ENCODE results near the gene MBD4. TPM values are rescaled to one million over a fixed set of nuclear protein-coding genes. Genes with fewer than 3 reads are reported as not detected.

The MBD4 gene
- total RNA-seq, 1 experiment from 2014 or later, result 35.8 TPM

DNA sequence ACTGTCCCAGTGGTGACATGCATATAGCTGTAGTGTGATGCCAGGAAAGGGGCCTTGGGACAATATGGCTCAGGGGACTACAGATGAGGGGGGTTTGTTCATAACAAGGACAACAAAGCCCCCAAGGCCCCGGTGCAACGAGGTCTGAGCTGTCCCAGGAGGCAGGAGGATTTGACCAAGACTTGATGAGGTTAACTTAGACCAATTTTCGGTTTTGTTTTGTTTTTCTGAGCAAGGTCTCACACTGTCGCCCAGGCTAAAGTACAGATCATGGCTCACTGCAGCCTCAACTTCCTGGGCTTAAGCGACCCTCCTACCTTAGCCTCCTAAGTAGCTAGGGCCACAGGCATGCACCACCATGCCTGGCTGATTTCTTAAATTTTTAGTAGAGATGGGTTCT lies 35.1 kb downstream of the MBD4 start:
- H3K27ac Mint-ChIP-seq (ENCODE audit: low read depth, unreplicated experiment), result no peak overlapping the region
- no TSS peak for BruUV-seq (replicated peaks)
- H3K27me3 Mint-ChIP-seq (ENCODE audit: insufficient read depth, unreplicated experiment), result no peaks in the 10 kb centered on the region
- CTCF ChIA-PET, result interaction anchor here (0.7 kb wide), 1 partner anchor 19 kb away, joined by 4 read pairs; no protein-coding TSS in a partner anchor
- no peaks in the 10 kb centered on the region for H3K9me3 Mint-ChIP-seq (ENCODE audit: unreplicated experiment)
- H3K4me1 Mint-ChIP-seq (ENCODE audit: insufficient read depth, unreplicated experiment), result no peaks in the 10 kb centered on the region
- no peaks in the 10 kb centered on the region for H3K36me3 Mint-ChIP-seq (ENCODE audit: insufficient read depth, unreplicated experiment)
- POLR2A ChIA-PET, result no interaction called here
- no peak overlapping the region for H3K4me3 Mint-ChIP-seq (ENCODE audit: unreplicated experiment)
- no peak for DNase-seq (ENCODE audit: unreplicated experiment)
- TF ChIP-seq, protein P1, sequence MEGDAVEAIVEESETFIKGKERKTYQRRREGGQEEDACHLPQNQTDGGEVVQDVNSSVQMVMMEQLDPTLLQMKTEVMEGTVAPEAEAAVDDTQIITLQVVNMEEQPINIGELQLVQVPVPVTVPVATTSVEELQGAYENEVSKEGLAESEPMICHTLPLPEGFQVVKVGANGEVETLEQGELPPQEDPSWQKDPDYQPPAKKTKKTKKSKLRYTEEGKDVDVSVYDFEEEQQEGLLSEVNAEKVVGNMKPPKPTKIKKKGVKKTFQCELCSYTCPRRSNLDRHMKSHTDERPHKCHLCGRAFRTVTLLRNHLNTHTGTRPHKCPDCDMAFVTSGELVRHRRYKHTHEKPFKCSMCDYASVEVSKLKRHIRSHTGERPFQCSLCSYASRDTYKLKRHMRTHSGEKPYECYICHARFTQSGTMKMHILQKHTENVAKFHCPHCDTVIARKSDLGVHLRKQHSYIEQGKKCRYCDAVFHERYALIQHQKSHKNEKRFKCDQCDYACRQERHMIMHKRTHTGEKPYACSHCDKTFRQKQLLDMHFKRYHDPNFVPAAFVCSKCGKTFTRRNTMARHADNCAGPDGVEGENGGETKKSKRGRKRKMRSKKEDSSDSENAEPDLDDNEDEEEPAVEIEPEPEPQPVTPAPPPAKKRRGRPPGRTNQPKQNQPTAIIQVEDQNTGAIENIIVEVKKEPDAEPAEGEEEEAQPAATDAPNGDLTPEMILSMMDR (IDR thresholded peaks at IDR 0.05; ENCODE audit: unreplicated experiment), result no peak
- intact Hi-C loops (cut with micrococcal nuclease), result no loop called here

DNA sequence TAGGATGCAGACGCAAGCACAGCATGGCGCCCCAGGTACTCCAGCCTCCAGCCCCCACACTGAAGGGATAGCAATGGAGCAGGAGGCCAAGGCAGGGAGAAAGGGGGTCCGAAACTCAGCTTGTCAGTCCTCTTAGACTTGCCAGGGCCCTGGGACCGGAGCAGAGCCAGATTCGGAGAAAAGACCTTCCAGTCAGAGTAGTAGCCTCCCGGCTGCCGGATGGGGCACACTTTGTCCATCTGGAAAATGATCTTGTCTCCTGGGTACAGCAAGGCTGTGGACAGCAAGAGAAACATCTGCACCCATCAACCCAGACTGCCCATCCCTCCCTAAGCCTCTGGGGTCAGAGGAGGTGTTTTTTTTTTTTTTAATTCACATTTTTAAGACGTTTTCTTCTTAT lies 35.6 kb downstream of the MBD4 start:
- intact Hi-C loops (cut with micrococcal nuclease), result no loop called here

DNA sequence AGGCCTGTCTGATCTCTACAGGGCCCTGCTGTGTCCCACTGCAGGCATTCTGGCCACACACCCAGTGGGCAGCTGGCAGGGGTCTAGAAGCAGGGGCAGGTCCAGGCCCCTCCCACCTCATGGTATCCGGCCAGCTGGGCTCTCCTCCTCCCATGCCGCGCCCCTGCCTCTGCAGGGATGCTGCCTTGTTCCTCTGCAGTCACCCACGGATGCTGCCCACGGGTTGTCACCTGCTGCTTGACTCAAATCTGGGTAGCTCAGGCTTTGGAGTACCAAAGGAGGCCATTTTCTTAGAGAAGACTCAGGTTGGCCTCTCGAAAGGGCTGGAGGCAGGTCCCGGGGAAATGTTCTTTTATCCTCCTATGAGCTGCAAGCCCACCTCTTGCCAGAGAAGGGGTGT lies 36.3 kb downstream of the MBD4 start:
- H3K4me3 Mint-ChIP-seq (ENCODE audit: unreplicated experiment), result no peak overlapping the region
- intact Hi-C loops (cut with micrococcal nuclease), result no loop called here
- no peaks in the 10 kb centered on the region for H3K27me3 Mint-ChIP-seq (ENCODE audit: insufficient read depth, unreplicated experiment)
- no TSS peak for BruUV-seq (replicated peaks)
- TF ChIP-seq, protein P1 (IDR thresholded peaks at IDR 0.05; ENCODE audit: unreplicated experiment), result no peak
- no peak for DNase-seq (ENCODE audit: unreplicated experiment)
- peaks cover 3% of the 10 kb centered on the region for H3K4me1 Mint-ChIP-seq (ENCODE audit: insufficient read depth, unreplicated experiment)
- H3K27ac Mint-ChIP-seq (ENCODE audit: low read depth, unreplicated experiment), result no peak overlapping the region
- peaks cover 8% of the 10 kb centered on the region for H3K36me3 Mint-ChIP-seq (ENCODE audit: insufficient read depth, unreplicated experiment)
- ChIA-PET CTCF (interaction anchor here (1.0 kb wide), 1 partner anchor 24 kb away, joined by 3 read pairs; no protein-coding TSS in a partner anchor), POLR2A (no interaction called here)
- H3K9me3 Mint-ChIP-seq (ENCODE audit: unreplicated experiment), result no peaks in the 10 kb centered on the region

More for the DNA sequence above, 35.6 kb downstream of the MBD4 start:
- Mint-ChIP-seq H3K4me1 (ENCODE audit: insufficient read depth, unreplicated experiment) (no peaks in the 10 kb centered on the region), H3K27ac (ENCODE audit: low read depth, unreplicated experiment) (no peak overlapping the region), H3K4me3 (ENCODE audit: unreplicated experiment) (no peak overlapping the region), H3K9me3 (ENCODE audit: unreplicated experiment) (no peaks in the 10 kb centered on the region), H3K27me3 (ENCODE audit: insufficient read depth, unreplicated experiment) (no peaks in the 10 kb centered on the region), H3K36me3 (ENCODE audit: insufficient read depth, unreplicated experiment) (peaks cover under 1% of the 10 kb centered on the region)
- DNase-seq (ENCODE audit: unreplicated experiment), result no peak
- BruUV-seq (replicated peaks), result no TSS peak
- POLR2A ChIA-PET, result no interaction called here
- CTCF ChIA-PET, result interaction anchor here (1.0 kb wide), 1 partner anchor 24 kb away, joined by 3 read pairs; no protein-coding TSS in a partner anchor
- TF ChIP-seq, protein P1 (IDR thresholded peaks at IDR 0.05; ENCODE audit: unreplicated experiment), result no peak

- TF ChIP-seq, protein P1 (IDR thresholded peaks at IDR 0.05; ENCODE audit: unreplicated experiment), result no peak
- BruUV-seq (replicated peaks), result no TSS peak
- Mint-ChIP-seq H3K4me1 (ENCODE audit: insufficient read depth, unreplicated experiment) (peaks cover 8% of the 10 kb centered on the region), H3K27ac (ENCODE audit: low read depth, unreplicated experiment) (no peak overlapping the region), H3K4me3 (ENCODE audit: unreplicated experiment) (no peak overlapping the region), H3K9me3 (ENCODE audit: unreplicated experiment) (no peaks in the 10 kb centered on the region), H3K36me3 (ENCODE audit: insufficient read depth, unreplicated experiment) (peaks cover 10% of the 10 kb centered on the region), H3K27me3 (ENCODE audit: insufficient read depth, unreplicated experiment) (no peaks in the 10 kb centered on the region)
- ChIA-PET POLR2A (no interaction called here), CTCF (interaction anchor here (0.5 to 3.9 kb wide), 3 partner anchors 7 to 368 kb away, joined by 3 to 17 read pairs (median 5); a partner anchor contains a TSS)
- intact Hi-C loops (cut with micrococcal nuclease), result no loop called here
- no peak for DNase-seq (ENCODE audit: unreplicated experiment)
Measured at GRCh38 chr3:129402616-129403015, 37.1 kb downstream of the MBD4 start.
